H9 (cell line): Measurements from ENCODE around the gene MATN4. TPM values are rescaled to one million over a fixed set of nuclear protein-coding genes. Genes with fewer than 3 reads are reported as not detected.

Experiments used
- DNase-seq: peaks from one replicate; pipeline ENCODE4 v3.0.0-alpha.2; 2017
- H2AFZ ChIP-seq: one replicate; pipeline ENCODE4 v1.6.1; 2013; ENCODE audit warnings: mild to moderate bottlenecking, low read length, control low read depth, moderate library complexity
- H2AK5ac ChIP-seq: 2 replicates; pipeline ENCODE4 v1.6.1; 2013; ENCODE audit warnings: low read length, control low read depth, mixed read lengths; ENCODE audit not compliant: insufficient read length
- H2BK120ac ChIP-seq: one replicate; pipeline ENCODE4 v1.6.1; 2013; ENCODE audit warnings: low read depth, mild to moderate bottlenecking, low read length, control low read depth, inconsistent platforms; ENCODE audit not compliant: poor library complexity, severe bottlenecking
- H2BK12ac ChIP-seq: 2 replicates; pipeline ENCODE4 v1.6.1; 2013; ENCODE audit warnings: low read length, control low read depth, mixed read lengths, low read depth; ENCODE audit not compliant: insufficient read length
- H2BK15ac ChIP-seq: 2 replicates; pipeline ENCODE4 v1.6.1; 2013; ENCODE audit warnings: low read depth, low read length, control low read depth
- H2BK20ac ChIP-seq: one replicate; pipeline ENCODE4 v1.6.1; 2013; ENCODE audit warnings: low read depth, mild to moderate bottlenecking, low read length, control low read depth, inconsistent platforms; ENCODE audit not compliant: poor library complexity, severe bottlenecking
- H2BK5ac ChIP-seq: 2 replicates; pipeline ENCODE4 v1.6.1; 2013; ENCODE audit warnings: low read length, control low read depth, mixed read lengths; ENCODE audit not compliant: insufficient read length
- H3K14ac ChIP-seq: 2 replicates; pipeline ENCODE4 v1.6.1; 2013; ENCODE audit warnings: low read length, control low read depth; ENCODE audit not compliant: insufficient read depth
- H3K18ac ChIP-seq: 2 replicates; pipeline ENCODE4 v1.6.1; 2013; ENCODE audit warnings: low read depth, mild to moderate bottlenecking, mixed read lengths, low read length, control low read depth; ENCODE audit not compliant: insufficient read length
- H3K23ac ChIP-seq: 2 replicates; pipeline ENCODE4 v1.6.1; 2013; ENCODE audit warnings: low read length, control low read depth, mixed read lengths, low read depth; ENCODE audit not compliant: insufficient read length
- H3K23me2 ChIP-seq: 2 replicates; pipeline ENCODE4 v1.6.1; 2013; ENCODE audit warnings: low read depth, mild to moderate bottlenecking, mixed read lengths, low read length, control low read depth; ENCODE audit not compliant: insufficient read length, poor library complexity, severe bottlenecking
- H3K27ac ChIP-seq: 2 replicates; pipeline ENCODE4 v1.5.1; 2013; ENCODE audit warnings: low read length, control low read depth, mixed read lengths, low read depth; ENCODE audit not compliant: insufficient read length
- H3K27me3 ChIP-seq: 2 replicates; pipeline ENCODE4 v1.6.1; 2013; ENCODE audit warnings: low read length, control low read depth, inconsistent platforms; ENCODE audit not compliant: insufficient read depth
- H3K4ac ChIP-seq: 2 replicates; pipeline ENCODE4 v1.6.1; 2013; ENCODE audit warnings: low read depth, mild to moderate bottlenecking, control low read depth, inconsistent platforms, low read length, moderate library complexity
- H3K4me1 ChIP-seq: 2 replicates; pipeline ENCODE4 v1.6.1; 2013; ENCODE audit warnings: low read length, control low read depth, inconsistent platforms; ENCODE audit not compliant: insufficient read depth
- H3K4me2 ChIP-seq: 2 replicates; pipeline ENCODE4 v1.6.1; 2013; ENCODE audit warnings: low read length, control low read depth, mixed read lengths; ENCODE audit not compliant: insufficient read length, insufficient read depth
- H3K56ac ChIP-seq: 2 replicates; pipeline ENCODE4 v1.6.1; 2013; ENCODE audit warnings: low read depth, mild to moderate bottlenecking, mixed read lengths, low read length, control low read depth; ENCODE audit not compliant: insufficient read length
- H3K79me1 ChIP-seq: 2 replicates; pipeline ENCODE4 v1.6.1; 2013; ENCODE audit warnings: low read depth, mild to moderate bottlenecking, moderate library complexity, low read length, control low read depth, inconsistent platforms; ENCODE audit not compliant: insufficient read depth, poor library complexity, severe bottlenecking
- H3K79me2 ChIP-seq: 2 replicates; pipeline ENCODE4 v1.6.1; 2013; ENCODE audit warnings: low read length, control low read depth, inconsistent platforms; ENCODE audit not compliant: insufficient read depth
- H3K9ac ChIP-seq: 2 replicates; pipeline ENCODE4 v1.6.1; 2013; ENCODE audit warnings: low read length, control low read depth, mixed read lengths; ENCODE audit not compliant: insufficient read length; ENCODE audit errors: extremely low read depth
- H3K9me3 ChIP-seq: one replicate; pipeline ENCODE4 v1.6.1; 2013; ENCODE audit warnings: low read depth, low read length, inconsistent platforms; ENCODE audit not compliant: control insufficient read depth
- H3T11ph ChIP-seq: one replicate; pipeline ENCODE4 v1.6.1; 2013; ENCODE audit warnings: mild to moderate bottlenecking, low read length, control low read depth, inconsistent platforms
- H4K20me1 ChIP-seq: one replicate; pipeline ENCODE4 v1.6.1; 2013; ENCODE audit not compliant: control insufficient read depth, insufficient read length, insufficient read depth
- H4K5ac ChIP-seq: 2 replicates; pipeline ENCODE4 v1.6.1; 2013; ENCODE audit warnings: low read depth, mild to moderate bottlenecking, mixed read lengths, low read length, control low read depth; ENCODE audit not compliant: insufficient read length
- H4K8ac ChIP-seq: replicated peaks from 2 replicates; pipeline ENCODE4 v1.6.1; 2013; ENCODE audit warnings: low read length, control low read depth, mixed read lengths, low read depth; ENCODE audit not compliant: insufficient read length
- H4K91ac ChIP-seq: 2 replicates; pipeline ENCODE4 v1.6.1; 2013; ENCODE audit warnings: low read depth, mild to moderate bottlenecking, moderate library complexity, mixed read lengths, low read length, control low read depth; ENCODE audit not compliant: insufficient read length
- H3K27ac Mint-ChIP-seq, 3 experiments: 2 replicates in 2 of 3; 3 replicates in 1 of 3; pipeline ENCODE4 v1.8.0; 2020 to 2021; ENCODE audit warnings: mixed read lengths in 3 of 3, mild to moderate bottlenecking in 1 of 3, moderate library complexity in 1 of 3
- H3K27me3 Mint-ChIP-seq: 2 replicates; pipeline ENCODE4 v1.8.0; 2021; ENCODE audit warnings: low read depth, mild to moderate bottlenecking, moderate library complexity, mixed read lengths
- H3K36me3 Mint-ChIP-seq, 3 experiments: 2 replicates in 2 of 3; 3 replicates in 1 of 3; pipeline ENCODE4 v1.8.0; 2020 to 2021; ENCODE audit warnings: low read depth in 3 of 3, mixed read lengths in 3 of 3; ENCODE audit not compliant: insufficient read depth in 1 of 3
- H3K4me1 Mint-ChIP-seq, 2 experiments: 2 replicates each; pipeline ENCODE4 v1.8.0; 2020; ENCODE audit warnings: mixed read lengths in 2 of 2
- H3K4me3 Mint-ChIP-seq, 2 experiments: 2 replicates in 1 of 2; 3 replicates in 1 of 2; pipeline ENCODE4 v1.8.0; 2020 to 2021; ENCODE audit warnings: mild to moderate bottlenecking in 2 of 2, mixed read lengths in 2 of 2, moderate library complexity in 1 of 2
- H3K9me3 Mint-ChIP-seq, 2 experiments: 2 replicates in 1 of 2; 3 replicates in 1 of 2; pipeline ENCODE4 v1.8.0; 2020; ENCODE audit warnings: mild to moderate bottlenecking in 2 of 2, mixed read lengths in 2 of 2, moderate library complexity in 1 of 2
- CTCF ChIP-seq: fragments of 200-600 bp; sonication (generic); conservative IDR thresholded peaks from 3 replicates; pipeline ENCODE4 v1.8.0; 2021; ENCODE audit warnings: antibody characterized with exemption, mild to moderate bottlenecking
- WGBS: extraction: QIAGEN DNeasy Blood & Tissue Kit; methylation state at CpG from one replicate; pipeline ENCODE4 v1.1.7; 2013; ENCODE audit warnings: missing lambda C conversion rate, low lambda C conversion rate, mixed read lengths; ENCODE audit not compliant: insufficient read length; ENCODE audit errors: extremely low coverage; 5-methylcytosine and 5-hydroxymethylcytosine counted together
- total RNA-seq: library from RNA; stranded (reverse); gene quantifications from 2 replicates; pipeline ENCODE4 v1.2.1, GENCODE V29; 2021

The MATN4 gene
- total RNA-seq, 1 experiment from 2014 or later: 0.11 TPM

- no CpG with 5 or more reads among the region's 16 CpGs for WGBS
- Histone ChIP-seq H4K20me1 (peaks cover 2% of the 10 kb centered on the region), H3T11ph (no peak overlapping the region)
These were observed 34.1 kb upstream of the MATN4 start for GRCh38 chr20:45341939-45342854.

More at GRCh38 chr20:45341939-45342854, 34.1 kb upstream of the MATN4 start:
- Mint-ChIP-seq H3K4me1 (peaks cover 97 to 100% of the 10 kb centered on the region in 2 experiments), H3K27me3 (0 out of 2 replicates have a peak, but pooled peaks cover 1% of the 10 kb centered on the region), H3K4me3 (peak overlapping the region; percentile 65 to 76), H3K27ac (peak overlapping the region; percentile 96 to 99 (median 98)), H3K36me3 (peaks cover 3 to 12% (median 5%) of the 10 kb centered on the region in 3 experiments; a peak in 4 of 7 replicates), H3K9me3 (no peaks in the 10 kb centered on the region)
- H3K9me3 ChIP-seq: no peaks in the 10 kb centered on the region
- peak overlapping the region; percentile 4 for H2BK5ac ChIP-seq
- H3K4ac ChIP-seq: no peak overlapping the region
- H3K27ac ChIP-seq: peak overlapping the region; percentile 73
- peak overlapping the region; percentile 86 for H3K14ac ChIP-seq
- H3K18ac ChIP-seq: peak overlapping the region; percentile 70
- no peak overlapping the region for H4K91ac ChIP-seq
- H4K5ac ChIP-seq: peak overlapping the region; percentile 30
- peaks cover 4% of the 10 kb centered on the region for H3K23me2 ChIP-seq
- no peaks in the 10 kb centered on the region for H3K27me3 ChIP-seq
- no peak overlapping the region for H2BK12ac ChIP-seq
- no peak overlapping the region for H3K56ac ChIP-seq
- no peak overlapping the region for H2AFZ ChIP-seq
- no peak overlapping the region for H2BK15ac ChIP-seq
- peak overlapping the region; percentile 53 for H3K4me2 ChIP-seq
- H3K4me1 ChIP-seq: peaks cover 44% of the 10 kb centered on the region
- no peak overlapping the region for H4K8ac ChIP-seq
- peak overlapping the region; percentile 30 for H3K9ac ChIP-seq
- no peak overlapping the region for H3K23ac ChIP-seq
- H2BK20ac ChIP-seq: no peak overlapping the region
- TF ChIP-seq CTCF: no peak
- no peak overlapping the region for H2AK5ac ChIP-seq
- H3K79me2 ChIP-seq: peaks cover 5% of the 10 kb centered on the region; the same call in 1 of the 2 replicates
- no peaks in the 10 kb centered on the region for H3K79me1 ChIP-seq
- peak; percentile 82 for DNase-seq
- H2BK120ac ChIP-seq: no peak overlapping the region
